ENCODE measurements around the gene GALK1. TPM values are rescaled to one million over a fixed set of nuclear protein-coding genes. Genes with fewer than 3 reads are reported as not detected.

Gene GALK1
- total RNA-seq, 1 donor from 2014 or later: 18.2 TPM

GRCh38 chr17:75739801-75740200 lies 25.2 kb downstream of the GALK1 start:
- Mint-ChIP-seq H3K9me3 (ENCODE audit: unreplicated experiment) (peaks cover 5% of the 10 kb centered on the region), H3K36me3 (ENCODE audit: unreplicated experiment) (peaks cover 4% of the 10 kb centered on the region), H3K4me3 (ENCODE audit: unreplicated experiment) (no peak overlapping the region), H3K4me1 (ENCODE audit: low read depth, unreplicated experiment) (no peaks in the 10 kb centered on the region), H3K27ac (ENCODE audit: unreplicated experiment) (no peak overlapping the region), H3K27me3 (ENCODE audit: unreplicated experiment) (peaks cover 3% of the 10 kb centered on the region)
- DNase-seq: no peak
- TF ChIP-seq CTCF (IDR thresholded peaks at IDR 0.05; ENCODE audit: partially characterized antibody, unreplicated experiment): no peak

GRCh38 chr17:75739174-75739573 lies 25.8 kb downstream of the GALK1 start:
- H3K27me3 Mint-ChIP-seq (ENCODE audit: unreplicated experiment): peaks cover 3% of the 10 kb centered on the region
- no peaks in the 10 kb centered on the region for H3K4me1 Mint-ChIP-seq (ENCODE audit: low read depth, unreplicated experiment)
- peaks cover 4% of the 10 kb centered on the region for H3K36me3 Mint-ChIP-seq (ENCODE audit: unreplicated experiment)
- no peak for TF ChIP-seq CTCF (IDR thresholded peaks at IDR 0.05; ENCODE audit: partially characterized antibody, unreplicated experiment)
- peaks cover 5% of the 10 kb centered on the region for H3K9me3 Mint-ChIP-seq (ENCODE audit: unreplicated experiment)
- no peak overlapping the region for H3K27ac Mint-ChIP-seq (ENCODE audit: unreplicated experiment)
- H3K4me3 Mint-ChIP-seq (ENCODE audit: unreplicated experiment): no peak overlapping the region
- no peak for DNase-seq

GRCh38 chr17:75738218-75738802 lies 26.7 kb downstream of the GALK1 start:
- DNase-seq: no peak
- peaks cover 5% of the 10 kb centered on the region for H3K9me3 Mint-ChIP-seq (ENCODE audit: unreplicated experiment)
- no peaks in the 10 kb centered on the region for H3K4me1 Mint-ChIP-seq (ENCODE audit: low read depth, unreplicated experiment)
- peaks cover 3% of the 10 kb centered on the region for H3K27me3 Mint-ChIP-seq (ENCODE audit: unreplicated experiment)
- no peak for TF ChIP-seq CTCF (IDR thresholded peaks at IDR 0.05; ENCODE audit: partially characterized antibody, unreplicated experiment)
- H3K27ac Mint-ChIP-seq (ENCODE audit: unreplicated experiment): no peak overlapping the region
- H3K36me3 Mint-ChIP-seq (ENCODE audit: unreplicated experiment): peaks cover 4% of the 10 kb centered on the region
- no peak overlapping the region for H3K4me3 Mint-ChIP-seq (ENCODE audit: unreplicated experiment)

- DNase-seq: no peak
- TF ChIP-seq CTCF (IDR thresholded peaks at IDR 0.05; ENCODE audit: partially characterized antibody, unreplicated experiment): no peak
- Mint-ChIP-seq H3K9me3 (ENCODE audit: unreplicated experiment) (peaks cover 5% of the 10 kb centered on the region), H3K4me1 (ENCODE audit: low read depth, unreplicated experiment) (no peaks in the 10 kb centered on the region), H3K27me3 (ENCODE audit: unreplicated experiment) (peaks cover 5% of the 10 kb centered on the region), H3K36me3 (ENCODE audit: unreplicated experiment) (peaks cover 4% of the 10 kb centered on the region), H3K4me3 (ENCODE audit: unreplicated experiment) (no peak overlapping the region), H3K27ac (ENCODE audit: unreplicated experiment) (no peak overlapping the region)
These were observed 27.6 kb downstream of the GALK1 start for GRCh38 chr17:75737133-75737962.

Data from glutamatergic neuron (in vitro differentiated cells).